Lung microvascular endothelial cell (primary cell): ENCODE measurements around the gene SLC16A12. TPM values are rescaled to one million over a fixed set of nuclear protein-coding genes. Genes with fewer than 3 reads are reported as not detected.
A peak's percentile ranks its signal among the peaks of the same experiment; 100 is the strongest.

ENCODE experiments used
- DNase-seq, 2 donors: peaks; one replicate each; pipeline versions ENCODE4 v3.0.0 to v3.0.0-alpha.2; 2010; ENCODE audit warnings: low read depth in 2 of 2
- total RNA-seq: library from RNA; depleted of rRNA; stranded (reverse); fragments of >200 nt; gene quantifications from 2 replicates; pipeline ENCODE4 v1.2.1, GENCODE V29; 2014

Gene SLC16A12, protein sequence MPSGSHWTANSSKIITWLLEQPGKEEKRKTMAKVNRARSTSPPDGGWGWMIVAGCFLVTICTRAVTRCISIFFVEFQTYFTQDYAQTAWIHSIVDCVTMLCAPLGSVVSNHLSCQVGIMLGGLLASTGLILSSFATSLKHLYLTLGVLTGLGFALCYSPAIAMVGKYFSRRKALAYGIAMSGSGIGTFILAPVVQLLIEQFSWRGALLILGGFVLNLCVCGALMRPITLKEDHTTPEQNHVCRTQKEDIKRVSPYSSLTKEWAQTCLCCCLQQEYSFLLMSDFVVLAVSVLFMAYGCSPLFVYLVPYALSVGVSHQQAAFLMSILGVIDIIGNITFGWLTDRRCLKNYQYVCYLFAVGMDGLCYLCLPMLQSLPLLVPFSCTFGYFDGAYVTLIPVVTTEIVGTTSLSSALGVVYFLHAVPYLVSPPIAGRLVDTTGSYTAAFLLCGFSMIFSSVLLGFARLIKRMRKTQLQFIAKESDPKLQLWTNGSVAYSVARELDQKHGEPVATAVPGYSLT
- total RNA-seq = not detected in 2 replicates

DNA sequence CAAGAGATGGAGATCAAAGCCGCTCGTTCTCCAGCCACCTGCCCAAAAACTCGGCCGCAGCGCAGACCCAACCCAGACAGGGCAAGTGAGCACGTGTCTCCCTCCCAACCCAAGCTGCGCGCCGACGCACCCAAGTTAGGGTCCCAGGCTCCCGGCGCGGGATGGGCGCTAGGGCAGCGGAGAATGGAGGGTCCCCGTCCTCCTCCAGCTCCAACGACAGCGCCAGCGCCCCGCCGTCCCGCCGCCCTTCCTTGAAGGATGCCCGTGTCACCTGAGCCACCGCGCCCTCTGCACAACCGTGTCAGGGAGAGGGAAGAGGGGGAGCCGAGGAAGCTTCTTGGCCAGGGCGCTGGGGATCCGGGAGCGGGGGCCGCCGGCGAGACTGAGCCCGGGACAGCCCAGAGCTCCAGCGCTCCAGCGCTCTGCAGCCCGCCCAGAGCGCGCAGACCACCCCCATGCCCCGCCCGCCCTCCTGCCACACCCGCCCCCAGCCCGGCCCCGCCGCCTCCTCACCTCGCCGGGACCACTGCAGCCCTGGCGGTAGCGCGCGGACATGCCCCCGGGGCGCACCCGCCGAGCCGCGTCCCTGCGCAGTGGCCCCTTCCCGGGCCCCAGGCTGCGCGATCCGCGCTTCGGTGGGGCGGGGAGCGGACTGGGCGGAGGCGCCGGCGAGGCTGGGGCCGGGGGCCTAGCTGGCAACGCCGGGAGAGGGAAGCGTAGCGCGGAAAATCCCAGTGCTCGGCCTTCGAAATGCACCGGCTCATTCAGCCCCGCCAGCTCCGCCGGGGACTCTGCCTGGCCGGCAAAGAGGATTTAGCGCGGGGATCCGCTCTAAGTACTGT lies at the start of gene SLC16A12:
SLC16A12 (minus strand) TSS at position 424 of the 842 bp plus-strand sequence. CDS start 73,016 bp downstream, outside the sequence.
- DNase-seq = peak in 1 of 2 donors; percentile 37

DNA sequence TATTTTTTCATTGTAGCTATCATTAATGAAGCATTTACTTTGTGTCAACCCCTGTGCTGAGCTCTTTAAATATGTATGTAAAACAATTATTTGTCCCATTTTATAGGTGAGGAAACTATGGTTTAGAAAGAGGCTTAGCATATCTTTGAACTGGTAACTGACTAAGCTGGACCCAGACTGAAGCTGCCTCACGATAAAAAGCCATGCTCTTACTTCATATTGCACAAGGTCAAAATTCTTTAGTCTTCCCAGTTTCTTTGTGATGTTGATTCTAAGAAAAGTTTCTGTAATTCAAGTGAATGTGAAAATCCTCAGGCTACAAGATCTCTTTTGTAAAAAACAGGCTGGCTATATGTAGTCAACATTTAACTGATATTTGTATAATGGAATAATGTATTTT lies 46.6 kb upstream of the SLC16A12 start:
- no peak for DNase-seq

DNA sequence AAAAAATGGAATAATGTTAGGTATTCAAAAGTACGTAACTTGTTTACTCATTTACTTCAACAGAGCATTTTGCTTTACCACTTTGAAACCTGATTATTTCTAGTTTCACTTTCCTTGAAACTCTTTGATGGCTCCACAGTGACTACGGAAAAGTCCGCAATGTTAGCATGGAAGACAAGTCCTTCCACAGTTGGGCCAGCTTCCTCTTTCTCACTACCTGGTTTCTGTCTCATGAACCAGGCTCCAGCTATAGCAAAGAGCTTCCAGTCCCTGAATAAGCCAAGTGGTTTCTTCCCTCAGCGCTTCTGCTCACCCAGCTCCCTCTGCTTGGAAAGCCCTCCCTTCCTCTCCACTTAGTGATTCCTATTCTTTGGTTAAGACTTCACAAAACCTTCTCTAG lies 44.8 kb upstream of the SLC16A12 start:
- no peak for DNase-seq

DNA sequence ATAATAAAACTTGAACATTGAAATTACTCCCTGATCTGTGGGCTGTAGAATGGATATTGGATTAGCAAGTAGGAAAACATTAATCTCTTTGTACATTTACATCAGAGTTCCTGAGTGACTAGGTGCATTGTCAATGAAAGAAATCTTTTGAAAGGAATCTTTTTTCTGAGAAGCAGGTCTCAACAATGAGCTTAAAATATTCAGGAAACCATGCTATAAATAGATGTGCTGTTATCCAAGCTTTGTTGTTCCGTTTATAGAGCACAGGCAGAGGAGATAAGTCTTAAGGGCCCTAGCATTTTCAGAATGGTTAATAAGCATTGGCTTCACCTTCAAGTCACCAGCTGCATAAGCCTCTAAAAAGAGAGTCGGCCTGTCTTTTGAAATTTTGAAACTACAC lies 41.3 kb upstream of the SLC16A12 start:
- DNase-seq = no peak

DNA sequence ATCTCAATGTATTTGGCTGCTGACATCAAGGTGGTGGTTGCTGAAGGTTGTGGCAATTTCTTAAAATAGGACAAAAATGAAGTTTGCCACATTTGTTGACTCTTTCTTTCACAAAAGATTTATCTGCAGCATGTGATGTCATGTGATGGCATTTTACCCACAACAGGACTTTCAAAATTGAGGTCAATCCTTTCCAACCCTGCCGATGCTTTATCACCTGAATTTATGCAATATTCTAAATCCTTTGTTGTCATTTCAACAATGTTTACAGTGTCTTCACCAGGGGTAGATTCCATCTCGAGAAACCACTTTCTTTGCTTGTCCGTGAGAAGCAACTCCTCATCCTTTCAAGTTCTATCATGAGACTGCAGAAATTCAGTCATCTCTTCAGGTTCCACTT lies 40.6 kb upstream of the SLC16A12 start:
- no peak for DNase-seq

DNA sequence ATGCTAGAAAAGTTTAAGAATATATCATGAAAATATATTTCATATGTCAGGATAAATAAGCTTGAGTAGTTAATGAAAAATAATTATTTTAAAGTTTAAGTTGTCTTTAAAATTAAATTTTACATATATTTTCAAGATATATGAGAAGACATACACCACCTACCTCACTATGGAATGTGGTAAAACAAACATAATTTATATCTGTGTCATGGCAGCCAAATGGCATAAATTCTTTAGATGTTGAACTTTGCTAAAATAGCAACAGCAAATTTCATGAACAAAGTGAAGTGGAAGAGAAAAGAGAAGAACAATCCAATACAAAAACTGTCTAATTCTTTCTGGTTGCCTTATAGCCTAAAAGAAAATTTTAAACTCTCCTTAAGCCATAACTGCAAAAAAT lies 39.6 kb upstream of the SLC16A12 start:
- DNase-seq = no peak

DNA sequence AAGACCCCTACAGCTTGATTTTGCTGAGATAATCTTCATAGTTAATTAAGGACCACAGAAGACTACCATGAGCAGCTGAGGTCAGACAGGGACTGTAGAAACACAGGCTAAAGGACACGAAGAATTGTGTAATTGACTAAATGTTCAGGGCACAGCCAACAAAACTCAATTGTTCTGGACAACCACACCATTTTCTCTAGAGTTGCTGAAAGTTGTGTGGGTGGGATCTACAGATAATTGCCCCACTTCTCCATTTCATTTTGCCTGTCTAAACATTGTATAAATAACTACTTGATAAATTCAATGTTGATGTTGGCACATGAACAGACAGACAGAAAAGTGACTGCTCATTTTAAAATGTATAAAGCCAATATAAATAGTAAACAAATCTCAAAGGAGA lies 39.0 kb upstream of the SLC16A12 start:
- DNase-seq = peak in 1 of 2 donors; percentile 2

DNA sequence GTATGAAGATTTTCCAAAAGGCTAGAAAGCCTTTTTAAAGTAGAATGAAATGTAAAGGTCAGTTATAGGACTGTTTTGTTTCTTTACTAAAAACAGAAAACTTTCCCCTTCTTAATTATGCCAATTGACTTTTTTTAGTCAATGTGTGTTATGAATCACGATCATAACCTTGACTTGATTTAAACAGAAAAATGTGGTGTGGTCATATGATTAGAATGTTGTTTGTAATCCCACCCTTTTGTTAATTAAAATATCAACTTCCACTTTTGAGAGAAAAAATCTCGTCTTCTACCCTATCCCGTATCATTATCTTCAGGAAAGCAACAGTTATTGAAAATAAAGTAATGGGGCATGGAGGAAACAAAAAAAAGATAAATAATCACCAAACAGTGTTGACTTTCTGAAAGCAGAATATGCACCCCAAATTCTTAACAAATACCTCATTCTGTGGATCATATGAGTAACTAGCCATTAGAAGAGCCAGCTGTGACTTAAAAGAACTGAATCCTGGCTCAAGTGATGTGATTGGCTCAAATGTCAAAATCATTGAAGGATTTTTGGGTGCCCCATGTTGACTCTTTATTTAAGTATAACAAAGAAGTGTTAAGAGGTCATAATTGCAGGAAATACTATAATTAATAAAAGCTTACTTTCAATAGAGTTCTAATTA lies 32.3 kb upstream of the SLC16A12 start:
- no peak for DNase-seq

DNA sequence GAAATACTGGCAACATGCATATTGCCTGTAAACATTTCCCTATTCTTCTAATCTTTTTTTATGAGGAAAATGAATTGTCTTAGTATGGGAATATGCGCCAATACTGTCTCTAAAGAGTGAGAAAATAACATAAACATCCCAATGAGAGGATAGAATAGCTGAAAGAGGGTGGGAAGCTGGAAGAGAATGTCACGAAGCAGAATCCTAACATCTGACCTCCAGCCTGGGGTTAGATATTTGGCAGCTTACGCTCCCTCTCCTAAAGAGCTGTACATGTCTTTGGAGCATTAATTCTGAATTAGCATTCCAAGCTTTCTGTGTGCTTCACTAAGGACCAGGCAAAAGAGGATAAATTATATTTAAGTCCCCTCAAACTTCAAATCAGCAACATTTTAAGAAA lies 31.6 kb upstream of the SLC16A12 start:
- DNase-seq = no peak

DNA sequence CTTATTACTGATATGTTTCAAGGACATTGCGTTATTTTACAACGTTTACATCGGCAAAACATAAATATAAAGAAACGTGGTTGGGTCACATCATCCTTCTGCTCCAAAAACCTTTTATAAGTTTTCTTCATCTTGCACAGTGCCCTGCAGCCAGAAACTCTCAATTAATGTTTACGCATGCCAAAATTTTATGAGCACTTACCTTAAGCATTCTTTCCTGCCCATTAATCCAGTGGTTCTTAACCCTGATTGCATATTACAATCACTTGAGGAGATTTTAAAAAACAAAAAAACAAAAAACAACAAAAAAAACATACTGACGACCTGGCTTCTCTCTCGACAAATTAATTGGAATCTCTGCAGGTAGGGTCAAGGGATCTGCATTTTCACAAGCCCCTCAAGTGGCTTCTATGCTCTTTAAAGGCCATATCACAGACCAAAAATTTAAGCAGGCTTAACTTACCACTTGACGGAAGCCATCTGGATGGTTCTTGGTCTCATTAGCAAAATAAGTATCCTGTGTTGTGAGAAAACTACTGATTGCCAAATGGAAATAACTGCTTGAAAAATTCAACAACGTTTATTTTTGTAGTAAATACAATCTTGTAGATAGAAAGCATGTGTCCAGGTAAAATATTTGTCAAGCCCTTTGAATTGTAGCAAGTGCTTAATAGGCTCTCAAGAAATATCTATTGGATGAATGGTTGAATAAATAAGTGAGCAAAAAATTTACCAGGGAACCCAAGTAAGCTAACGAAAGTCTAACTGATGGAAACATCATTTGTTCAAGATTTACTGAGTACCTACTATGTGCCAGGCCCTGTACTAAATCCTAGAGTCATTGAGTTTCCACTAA lies 30.9 kb upstream of the SLC16A12 start:
- DNase-seq = no peak

DNA sequence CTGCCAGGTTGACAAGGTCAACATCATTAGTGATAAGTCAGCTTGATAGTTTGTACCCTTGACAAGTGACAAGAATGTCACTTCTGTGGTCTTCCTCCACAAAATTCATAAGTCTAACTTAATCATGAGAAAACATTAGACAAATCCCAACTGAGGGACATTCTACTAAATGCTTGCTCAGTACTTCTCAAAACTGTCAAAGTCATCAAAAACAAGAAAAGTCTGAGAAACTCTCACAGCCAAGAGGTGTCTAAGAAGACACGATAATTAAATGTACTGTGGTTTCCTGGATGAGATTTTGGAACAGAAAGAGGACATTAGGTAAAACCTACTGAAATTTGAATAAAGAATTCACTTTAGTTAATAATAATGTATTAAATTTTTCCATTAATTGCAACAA lies 29.8 kb upstream of the SLC16A12 start:
- no peak for DNase-seq

DNA sequence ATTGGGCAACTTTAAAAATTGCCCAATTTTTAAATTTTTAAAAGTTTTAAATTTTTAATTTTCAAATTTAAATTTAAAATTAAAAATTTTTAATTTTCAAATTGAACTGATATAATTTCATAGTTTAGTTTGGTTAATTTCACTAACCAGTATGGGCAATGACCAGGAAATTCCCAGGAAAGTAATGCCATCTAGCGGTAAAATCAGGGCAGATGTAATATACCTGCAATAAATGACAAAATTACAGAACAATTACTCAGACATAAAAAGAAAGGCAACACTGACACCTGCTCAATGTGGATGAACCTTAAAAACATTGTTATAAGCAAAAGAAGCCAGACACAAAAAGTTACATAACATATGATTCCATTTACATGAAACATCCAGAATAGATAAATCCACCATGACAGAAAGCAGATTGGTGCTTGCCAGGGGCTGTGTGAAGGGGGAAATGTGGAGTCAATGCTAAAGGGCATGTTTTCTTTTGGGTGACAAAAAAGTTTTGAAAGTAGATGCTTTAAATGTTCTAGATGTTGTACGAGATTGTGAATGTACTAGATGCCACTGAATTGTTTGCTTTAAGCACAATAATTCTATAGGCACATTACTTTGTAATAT lies 28.6 kb upstream of the SLC16A12 start:
- peak; percentile 46 to 65 for DNase-seq

DNA sequence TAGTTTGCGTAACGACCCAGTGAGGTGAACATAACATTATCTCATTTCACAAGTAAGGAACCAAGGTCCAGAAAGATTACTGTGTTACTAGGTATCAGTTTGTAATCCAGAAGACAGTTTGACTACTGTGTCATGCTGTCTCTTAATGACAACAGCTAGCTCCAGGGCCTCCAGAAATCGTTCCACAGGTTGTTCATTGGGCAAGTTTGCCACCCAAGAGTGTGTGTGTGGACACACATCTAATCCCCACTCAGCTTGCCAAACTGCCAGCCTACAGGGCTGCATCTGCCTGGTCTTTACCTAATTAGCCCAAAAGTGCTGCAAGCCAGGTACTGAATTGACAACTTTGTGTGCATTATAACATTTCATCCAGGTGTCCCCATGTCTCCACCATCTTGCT lies 27.9 kb upstream of the SLC16A12 start:
- no peak for DNase-seq

DNA sequence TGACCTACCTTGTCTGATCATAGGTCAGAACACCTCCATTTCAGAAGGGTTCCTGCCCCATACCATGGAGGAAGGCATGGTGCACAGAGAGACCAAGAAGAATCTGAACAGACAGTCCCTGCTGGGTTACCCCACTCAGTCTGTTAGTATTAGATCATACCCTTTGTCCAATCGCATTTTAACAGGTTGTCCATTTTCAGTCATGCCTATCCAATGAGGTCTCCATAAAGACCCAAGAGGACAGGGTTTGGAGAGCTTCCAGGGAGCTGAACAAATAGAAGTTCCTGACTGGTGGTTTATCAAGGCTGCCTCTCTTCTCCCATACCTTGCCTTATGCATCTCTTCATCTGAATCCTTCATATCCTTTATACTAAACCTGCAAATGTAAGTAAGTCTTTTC lies 21.2 kb upstream of the SLC16A12 start:
- DNase-seq = no peak

DNA sequence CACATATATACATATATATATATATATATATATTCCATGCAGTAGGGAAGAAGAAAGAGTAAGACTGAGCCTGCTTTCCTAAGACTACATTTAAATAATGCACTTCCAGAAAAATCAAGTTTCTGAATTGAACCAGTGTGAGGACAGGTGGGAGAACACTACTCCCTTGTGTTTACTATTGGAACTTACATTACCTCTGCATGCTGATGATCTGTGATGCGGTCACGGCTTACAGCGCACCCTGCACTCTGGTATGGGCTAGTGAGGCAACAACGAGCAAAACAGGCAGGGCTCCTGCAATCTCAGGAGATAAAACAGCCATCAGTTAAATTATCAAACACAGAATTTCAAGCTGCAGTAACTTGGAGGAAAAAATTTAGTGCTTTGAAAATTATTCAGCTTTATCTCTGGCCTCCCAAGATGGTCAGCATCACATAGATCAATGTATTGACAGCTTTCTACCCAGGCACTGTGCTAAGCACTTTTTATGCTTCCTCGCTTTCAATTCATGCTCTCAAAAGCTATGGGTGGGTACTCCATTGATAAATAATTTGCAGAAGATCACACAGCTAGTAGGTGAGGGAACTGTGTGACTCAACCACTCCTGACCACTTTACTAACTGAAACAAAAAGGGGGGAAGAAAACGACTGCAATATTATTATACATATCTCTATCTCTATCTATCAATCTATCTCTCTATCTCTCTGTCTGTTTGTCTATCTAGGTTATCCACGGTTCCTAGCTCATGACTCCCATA lies 20.5 kb upstream of the SLC16A12 start:
- peak in 1 of 2 donors; percentile 5 for DNase-seq

DNA sequence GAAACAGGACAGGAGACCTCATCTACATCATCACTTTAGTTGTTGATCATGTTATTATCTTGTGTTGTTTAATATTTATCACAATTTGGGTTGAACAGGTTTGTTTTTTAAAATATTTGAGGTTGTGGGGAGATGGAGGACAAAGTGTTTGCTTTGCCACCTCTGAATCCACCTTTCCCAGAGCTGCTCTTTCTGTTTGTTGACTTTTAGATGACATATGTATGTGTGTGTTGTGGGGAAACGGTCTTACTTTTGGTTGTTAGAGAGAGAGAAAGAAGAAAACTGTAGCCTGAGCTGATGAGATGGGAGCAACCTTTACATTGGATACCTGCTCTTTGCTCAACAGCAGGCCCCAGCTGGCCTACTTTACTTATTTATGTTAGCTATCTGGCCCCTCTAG lies 19.0 kb upstream of the SLC16A12 start:
- no peak for DNase-seq

DNA sequence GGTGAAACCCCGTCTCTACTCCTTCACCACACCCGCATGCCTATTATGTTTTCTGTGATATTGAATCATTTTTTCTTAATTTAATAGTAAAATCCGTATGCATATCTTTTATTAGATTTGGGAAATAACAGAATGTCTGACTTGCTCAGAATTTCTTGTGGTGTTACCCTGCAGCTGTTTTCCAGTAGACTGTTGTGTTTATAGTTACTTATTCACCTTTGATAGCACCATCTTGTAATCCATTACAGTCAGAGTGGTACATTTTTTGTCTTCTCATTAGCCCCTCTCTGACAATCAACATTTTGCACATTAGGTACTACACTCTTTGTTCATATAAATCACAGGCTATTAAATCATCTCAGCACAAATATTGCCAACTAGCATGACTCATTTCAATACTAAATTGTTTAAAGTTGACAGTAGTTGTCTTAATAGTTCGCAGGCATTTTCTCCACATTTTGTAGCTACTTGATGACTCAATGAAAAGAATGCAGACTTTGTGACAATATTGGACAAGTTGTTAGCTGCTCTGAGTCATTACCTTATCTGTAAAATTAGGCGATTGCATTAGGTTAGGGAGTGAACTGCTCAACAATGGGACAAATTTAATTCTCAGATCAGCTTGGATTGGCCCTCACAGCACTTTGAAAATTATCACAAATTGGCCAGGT lies 17.8 kb upstream of the SLC16A12 start:
- DNase-seq = peak; percentile 20 to 88

DNA sequence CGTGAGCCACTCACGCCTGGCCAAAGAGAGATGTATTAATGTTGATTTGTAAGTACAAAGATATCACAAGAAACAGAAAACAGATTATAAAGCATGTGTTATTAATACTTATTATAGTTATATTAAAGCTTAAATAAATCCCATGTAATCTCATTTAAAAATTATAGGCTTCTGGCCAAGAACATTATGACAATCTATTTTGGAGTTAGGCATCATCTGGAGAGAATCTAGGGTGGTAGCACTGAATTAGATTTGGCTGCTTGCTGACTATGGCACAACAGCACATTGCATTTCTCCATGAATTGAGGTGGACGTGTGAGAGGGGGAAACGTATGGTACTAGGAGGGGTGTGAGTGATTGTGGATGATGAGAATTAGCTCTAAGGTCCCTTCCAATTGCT lies 16.8 kb upstream of the SLC16A12 start:
- no peak for DNase-seq

DNA sequence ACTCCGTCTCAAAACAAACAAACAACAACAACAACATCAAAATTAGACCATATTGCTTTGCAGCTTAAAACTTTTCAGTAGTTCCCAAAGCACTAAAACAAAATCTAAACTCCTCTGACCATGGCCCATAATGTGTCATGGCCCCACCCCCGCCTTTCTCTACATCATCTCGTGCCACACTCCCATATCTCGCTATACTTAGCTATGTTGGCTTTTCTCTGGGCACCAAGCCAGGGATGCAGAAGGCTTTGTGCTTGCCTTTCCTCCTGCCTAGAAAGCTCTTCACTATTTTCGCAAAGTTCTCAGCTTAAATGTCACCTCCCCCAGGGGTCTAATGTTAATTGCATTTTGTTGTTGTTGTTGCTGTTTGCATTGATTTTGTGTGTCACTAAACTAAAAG lies 15.1 kb upstream of the SLC16A12 start:
- no peak for DNase-seq
